ENCODE results near the gene TBX1.
A peak's percentile ranks its signal among the peaks of the same experiment; 100 is the strongest.

GRCh38 chr22:19730655-19731360 lies 29.8 kb upstream of the TBX1 start:
- TF ChIP-seq CTCF (IDR thresholded peaks at IDR 0.05; ENCODE audit: insufficient read depth, low read length), result peak; percentile 52
- TF ChIP-seq REST (IDR thresholded peaks at IDR 0.05; ENCODE audit: insufficient replicate concordance, low read depth), result no peak
- TF ChIP-seq POLR2AphosphoS5 (IDR thresholded peaks at IDR 0.05; ENCODE audit: low read depth), result no peak
- TF ChIP-seq SPI1 (IDR thresholded peaks at IDR 0.05; ENCODE audit: borderline replicate concordance, low read depth), result no peak

All from HL-60 (cell line).